ENCODE data around the gene SSX5. TPM values are rescaled to one million over a fixed set of nuclear protein-coding genes. Genes with fewer than 3 reads are reported as not detected.
"Not testable (repeated sequence)": the region's sequence is repeated elsewhere in the genome, so short reads cannot be mapped to it uniquely, and the experiment has no call there.

SSX5 gene
- total RNA-seq, 2 experiments from 2014 or later = not detected

- no peak overlapping the region for H3K4me3 ChIP-seq (ENCODE audit: low read depth, low read length, poor library complexity, severe bottlenecking)
- POLR2A ChIA-PET = no interaction called here
- H3K36me3 ChIP-seq (ENCODE audit: insufficient read depth, low read length) = no peaks in the 10 kb centered on the region
- no peaks in the 10 kb centered on the region for H3K9me3 ChIP-seq (ENCODE audit: low read length)
- H4K20me1 ChIP-seq (ENCODE audit: insufficient read depth, low read length) = no peaks in the 10 kb centered on the region
- no peaks in the 10 kb centered on the region for H3K9me2 ChIP-seq (ENCODE audit: insufficient read depth, low read length)
- no peaks in the 10 kb centered on the region for H3K4me1 ChIP-seq (ENCODE audit: insufficient read depth, low read length, poor library complexity, severe bottlenecking)
- H3K4me2 ChIP-seq (ENCODE audit: low read length) = no peak overlapping the region
- intact Hi-C loops (cut with micrococcal nuclease; ENCODE audit: unreplicated experiment) = no loop called here
- TF ChIP-seq CTCF (conservative IDR thresholded peaks at IDR 0.05; ENCODE audit: low read length) (no peak), EZH2phosphoT487 (IDR thresholded peaks at IDR 0.05; ENCODE audit: borderline replicate concordance, low read depth, low read length) (no peak)
- H3K27ac ChIP-seq (ENCODE audit: low read depth, low read length, poor library complexity, severe bottlenecking) = no peak overlapping the region
- CTCF ChIA-PET (ENCODE audit: unreplicated experiment) = no interaction called here
- DNase-seq (ENCODE audit: low spot score) = no peak
- H2AFZ ChIP-seq (ENCODE audit: low read length) = no peak overlapping the region
- BruUV-seq (replicated peaks) = no TSS peak
- no peaks in the 10 kb centered on the region for H3K79me2 ChIP-seq (ENCODE audit: insufficient read depth, low read depth, low read length)
These were observed 42.8 kb downstream of the SSX5 start for GRCh38 chrX:48153769-48154168.

- H3K27ac ChIP-seq (ENCODE audit: low read depth, low read length, poor library complexity, severe bottlenecking); H3K9me2 ChIP-seq (ENCODE audit: insufficient read depth, low read length); POLR2A ChIA-PET; H3K9me3 ChIP-seq (ENCODE audit: low read length); H3K36me3 ChIP-seq (ENCODE audit: insufficient read depth, low read length); H2AFZ ChIP-seq (ENCODE audit: low read length); intact Hi-C loops (cut with micrococcal nuclease; ENCODE audit: unreplicated experiment); CTCF ChIA-PET (ENCODE audit: unreplicated experiment); H3K79me2 ChIP-seq (ENCODE audit: insufficient read depth, low read depth, low read length); H3K4me3 ChIP-seq (ENCODE audit: low read depth, low read length, poor library complexity, severe bottlenecking); H3K4me1 ChIP-seq (ENCODE audit: insufficient read depth, low read length, poor library complexity, severe bottlenecking); H4K20me1 ChIP-seq (ENCODE audit: insufficient read depth, low read length); BruUV-seq (replicated peaks); H3K4me2 ChIP-seq (ENCODE audit: low read length); DNase-seq (ENCODE audit: low spot score): not testable (repeated sequence)
These were observed 53.9 kb downstream of the SSX5 start for GRCh38 chrX:48142697-48143096.

- BruUV-seq (replicated peaks); H4K20me1 ChIP-seq (ENCODE audit: insufficient read depth, low read length); H3K9me3 ChIP-seq (ENCODE audit: low read length); H3K4me2 ChIP-seq (ENCODE audit: low read length); POLR2A ChIA-PET; DNase-seq (ENCODE audit: low spot score); H3K9me2 ChIP-seq (ENCODE audit: insufficient read depth, low read length); H3K79me2 ChIP-seq (ENCODE audit: insufficient read depth, low read depth, low read length); H3K4me3 ChIP-seq (ENCODE audit: low read depth, low read length, poor library complexity, severe bottlenecking); H3K27ac ChIP-seq (ENCODE audit: low read depth, low read length, poor library complexity, severe bottlenecking); H3K36me3 ChIP-seq (ENCODE audit: insufficient read depth, low read length); intact Hi-C loops (cut with micrococcal nuclease; ENCODE audit: unreplicated experiment); H3K4me1 ChIP-seq (ENCODE audit: insufficient read depth, low read length, poor library complexity, severe bottlenecking); H2AFZ ChIP-seq (ENCODE audit: low read length); CTCF ChIA-PET (ENCODE audit: unreplicated experiment): not testable (repeated sequence)
These were observed 54.6 kb downstream of the SSX5 start for GRCh38 chrX:48141810-48142508.

GRCh38 chrX:48139076-48139475, 57.5 kb downstream of the SSX5 start:
- H2AFZ ChIP-seq (ENCODE audit: low read length); H4K20me1 ChIP-seq (ENCODE audit: insufficient read depth, low read length); H3K27ac ChIP-seq (ENCODE audit: low read depth, low read length, poor library complexity, severe bottlenecking); H3K9me3 ChIP-seq (ENCODE audit: low read length); BruUV-seq (replicated peaks); DNase-seq (ENCODE audit: low spot score); H3K4me3 ChIP-seq (ENCODE audit: low read depth, low read length, poor library complexity, severe bottlenecking); H3K36me3 ChIP-seq (ENCODE audit: insufficient read depth, low read length); H3K4me1 ChIP-seq (ENCODE audit: insufficient read depth, low read length, poor library complexity, severe bottlenecking); CTCF ChIA-PET (ENCODE audit: unreplicated experiment); H3K9me2 ChIP-seq (ENCODE audit: insufficient read depth, low read length); H3K79me2 ChIP-seq (ENCODE audit: insufficient read depth, low read depth, low read length); POLR2A ChIA-PET; H3K4me2 ChIP-seq (ENCODE audit: low read length); intact Hi-C loops (cut with micrococcal nuclease; ENCODE audit: unreplicated experiment): not testable (repeated sequence)

Small RNAs within 50 kb of the gene (small RNA-seq; reads per million reads assigned to genes)
- not detected for gene AC245047.3
- gene AC245047.7 = not detected
- gene RNA5SP503 = not detected
- not detected for gene RNU6-707P

Other genes with a start within 250 kb of the SSX5 start
- gene ZNF182, start 192.8 kb downstream of the SSX5 start, total RNA-seq (2014; rRNA removed; shearing (Covaris generic)) = 5.0 and 6.1 TPM in 2 replicates
- 9.7 and 9.8 TPM in 2 replicates for gene ZNF182, start 192.8 kb downstream of the SSX5 start, total RNA-seq (2022)
- not detected in 2 replicates for gene SPACA5, start 189.8 kb downstream of the SSX5 start, total RNA-seq (2014; rRNA removed; shearing (Covaris generic))
- not detected in 2 replicates for gene SPACA5, start 189.8 kb downstream of the SSX5 start, total RNA-seq (2022)
- gene ZNF630, start 125.2 kb downstream of the SSX5 start, total RNA-seq (2014; rRNA removed; shearing (Covaris generic)) = 2.7 and 4.0 TPM in 2 replicates
- 1.3 and 1.9 TPM in 2 replicates for gene ZNF630, start 125.2 kb downstream of the SSX5 start, total RNA-seq (2022)
- gene SPACA5B, start 66.2 kb downstream of the SSX5 start, total RNA-seq (2014; rRNA removed; shearing (Covaris generic)) = not detected in 2 replicates
- gene SPACA5B, start 66.2 kb downstream of the SSX5 start, total RNA-seq (2022) = not detected in 2 replicates
- gene SSX1, start 58.6 kb upstream of the SSX5 start, total RNA-seq (2014; rRNA removed; shearing (Covaris generic)) = not detected in 2 replicates
- not detected in 2 replicates for gene SSX1, start 58.6 kb upstream of the SSX5 start, total RNA-seq (2022)
- not detected in 2 replicates for gene SSX3, start 159.9 kb upstream of the SSX5 start, total RNA-seq (2014; rRNA removed; shearing (Covaris generic))
- not detected in 2 replicates for gene SSX3, start 159.9 kb upstream of the SSX5 start, total RNA-seq (2022)
- gene SSX4, start 186.7 kb upstream of the SSX5 start, total RNA-seq (2014; rRNA removed; shearing (Covaris generic)) = not detected in 2 replicates
- gene SSX4, start 186.7 kb upstream of the SSX5 start, total RNA-seq (2022) = not detected in 2 replicates
- not detected in 2 replicates for gene SSX4B, start 215.2 kb upstream of the SSX5 start, total RNA-seq (2014; rRNA removed; shearing (Covaris generic))
- not detected in 2 replicates for gene SSX4B, start 215.2 kb upstream of the SSX5 start, total RNA-seq (2022)

All from OCI-LY7 (cell line).